K562 (cell line): Measurements from ENCODE around the gene HPS5. TPM values are rescaled to one million over a fixed set of nuclear protein-coding genes. Genes with fewer than 3 reads are reported as not detected.

Experiments used
- ATAC-seq: fragments of 200-7000 bp; cut with Tn5 transposase; 3 replicates; pipeline ENCODE4 v1.9.1; 2020; ENCODE audit warnings: moderate library complexity
- BruUV-seq: library from RNA; stranded (reverse); fragments of 400-500 nt; replicated peaks from 2 replicates; lab custom pipeline; 2021; lab: Mats Ljungman, UMichigan
- CTCF ChIA-PET: fragments of 300-600 bp; formaldehyde crosslinking; extraction: SDS; loops from one replicate; lab custom pipeline; 2021; ENCODE audit warnings: low intra/inter-chr PET ratio; lab: Yijun Ruan, JAX
- POLR2A ChIA-PET: fragments of 300-600, 350-650 bp; sonication (Branson Sonifier 250); formaldehyde crosslinking; extraction: SDS; loops from one replicate; lab custom pipeline; 2021; ENCODE audit warnings: antibody characterized with exemption, inconsistent platforms; lab: Yijun Ruan, JAX
- DNase-seq, 4 experiments: peaks; one replicate each; pipeline versions ENCODE4 v3.0.0 to v3.0.0-alpha.2; 2011 to 2018; ENCODE audit warnings: low spot score in 3 of 4, mixed read lengths in 3 of 4; ENCODE audit errors: extremely low read depth in 1 of 4
- FAIRE-seq: peaks from 2 replicates; lab custom pipeline; 2011; peaks lifted over from hg19 to GRCh38; lab: Jason Lieb, UNC
- H2AFZ ChIP-seq: 2 replicates; pipeline ENCODE4 v1.6.0; 2011; ENCODE audit warnings: low read depth, low read length, control low read depth, inconsistent platforms
- H3K27ac ChIP-seq: fragments of 200-600 bp; 3 replicates; pipeline ENCODE4 v1.8.0; 2011; ENCODE audit warnings: low read depth, mild to moderate bottlenecking, control low read depth, inconsistent platforms, low read length, moderate library complexity, mixed read lengths; ENCODE audit errors: extremely low read depth
- H3K27me3 ChIP-seq, 2 experiments: fragments of 300-600 bp in 1 of 2; 2 replicates in 1 of 2; 3 replicates in 1 of 2; pipeline versions ENCODE4 v1.6.0 to v1.8.0; 2011; ENCODE audit warnings: inconsistent platforms in 2 of 2, low read length in 2 of 2, mild to moderate bottlenecking in 1 of 2, mixed read lengths in 1 of 2, moderate library complexity in 1 of 2; ENCODE audit not compliant: control insufficient read depth in 2 of 2, insufficient read depth in 2 of 2
- H3K36me3 ChIP-seq: fragments of 300-600 bp; 3 replicates; pipeline ENCODE4 v1.8.0; 2011; ENCODE audit warnings: mild to moderate bottlenecking, low read length, inconsistent platforms; ENCODE audit not compliant: control insufficient read depth, insufficient read depth
- H3K4me1 ChIP-seq, 2 experiments: fragments of 200-600 bp in 1 of 2; replicated peaks in 1 of 2; 2 replicates in 1 of 2; 3 replicates in 1 of 2; pipeline versions ENCODE4 v1.5.1 to v1.8.0; 2011; ENCODE audit warnings: inconsistent platforms in 2 of 2, low read length in 2 of 2, mild to moderate bottlenecking in 1 of 2, mixed read lengths in 1 of 2, moderate library complexity in 1 of 2; ENCODE audit not compliant: control insufficient read depth in 2 of 2, insufficient read depth in 2 of 2
- H3K4me2 ChIP-seq: 2 replicates; pipeline ENCODE4 v1.6.1; 2011; ENCODE audit warnings: low read length, control low read depth, inconsistent platforms, mixed read lengths; ENCODE audit not compliant: insufficient read depth
- H3K4me3 ChIP-seq: fragments of 200-600 bp; sonication (generic), shearing (Covaris generic); 2 replicates; pipeline ENCODE4 v1.5.1; 2016; ENCODE audit warnings: control low read depth, inconsistent platforms
- H3K79me2 ChIP-seq: fragments of 200-600 bp; 3 replicates; pipeline ENCODE4 v1.8.0; 2011; ENCODE audit warnings: low read length, inconsistent platforms; ENCODE audit not compliant: control insufficient read depth, insufficient read depth
- H3K9ac ChIP-seq, 2 experiments: 2 replicates each; pipeline versions ENCODE4 v1.6.0 to v1.6.1; 2011; ENCODE audit warnings: low read depth in 2 of 2, low read length in 2 of 2, control low read depth in 1 of 2, inconsistent platforms in 1 of 2, mild to moderate bottlenecking in 1 of 2, mixed read lengths in 1 of 2; ENCODE audit not compliant: insufficient read depth in 1 of 2
- H3K9me1 ChIP-seq: one replicate; pipeline ENCODE4 v1.6.0; 2011; ENCODE audit warnings: inconsistent platforms, mild to moderate bottlenecking, low read length, moderate library complexity; ENCODE audit not compliant: control insufficient read depth, insufficient read depth
- H3K9me3 ChIP-seq: replicated peaks from 2 replicates; pipeline ENCODE4 v1.5.1; 2011; ENCODE audit warnings: low read depth, low read length, inconsistent platforms; ENCODE audit not compliant: control insufficient read depth, insufficient read depth
- H4K20me1 ChIP-seq: replicated peaks from 2 replicates; pipeline ENCODE4 v1.6.1; 2011; ENCODE audit warnings: low read length, inconsistent platforms, mixed read lengths; ENCODE audit not compliant: control insufficient read depth, insufficient read depth
- ARID1B ChIP-seq: fragments of 450-650 bp; IDR thresholded peaks from 2 replicates; pipeline ENCODE4 v1.6.1; 2016; ENCODE audit warnings: antibody characterized with exemption, mild to moderate bottlenecking, inconsistent platforms
- ATF1 ChIP-seq, 2 experiments: fragments of 450-650 bp in 1 of 2; IDR thresholded peaks; 2 replicates each; pipeline ENCODE4 v1.6.1; 2016; ENCODE audit warnings: missing compliant biosample characterization in 1 of 2, missing genetic modification characterization in 1 of 2
- CBX1 ChIP-seq: sonication (generic); IDR thresholded peaks from 2 replicates; pipeline ENCODE4 v1.6.1; 2016; ENCODE audit warnings: antibody characterized with exemption, low read depth, mild to moderate bottlenecking
- FUS ChIP-seq: fragments of 200-400 bp; formaldehyde crosslinking; optimal IDR thresholded peaks from 2 replicates; pipeline ENCODE3; 2017; ENCODE audit warnings: low read depth, low read length
- GATAD2A ChIP-seq: fragments of 450-650 bp; IDR thresholded peaks from 2 replicates; pipeline ENCODE4 v1.6.1; 2017
- KDM5B ChIP-seq: fragments of 200-600 bp; sonication (generic); IDR thresholded peaks from 2 replicates; pipeline ENCODE4 v1.6.1; 2012; ENCODE audit warnings: low read depth, mild to moderate bottlenecking, moderate library complexity, low read length, control low read depth, inconsistent platforms; ENCODE audit not compliant: insufficient replicate concordance
- NR3C1 ChIP-seq: sonication (generic); formaldehyde crosslinking; IDR thresholded peaks from 2 replicates; pipeline ENCODE4 v1.8.1; 2022; ENCODE audit warnings: missing genetic modification reagents
- POLR2AphosphoS5 ChIP-seq: IDR thresholded peaks from 2 replicates; pipeline ENCODE4 v1.6.1; 2011; ENCODE audit warnings: mild to moderate bottlenecking, low read depth, low read length, moderate library complexity; ENCODE audit not compliant: control insufficient read depth, insufficient read depth
- PPARD ChIP-seq: fragments of 250-450 bp; sonication (Bioruptor Pico); IDR thresholded peaks from 2 replicates; pipeline ENCODE4 v1.8.0; 2022; ENCODE audit warnings: inconsistent platforms, mild to moderate bottlenecking, moderate library complexity
- SETDB1 ChIP-seq: IDR thresholded peaks from one replicate; pipeline ENCODE4 v1.6.1; 2012; ENCODE audit warnings: low read length, control low read depth, inconsistent platforms
- ZBTB8A ChIP-seq: fragments of 450-650 bp; IDR thresholded peaks from 2 replicates; pipeline ENCODE4 v1.6.1; 2018; ENCODE audit warnings: mild to moderate bottlenecking, moderate library complexity; ENCODE audit not compliant: partially characterized antibody
- ZNF408 ChIP-seq: fragments of 250-450 bp; sonication (Bioruptor Pico); IDR thresholded peaks from 2 replicates; pipeline ENCODE4 v1.4.0; 2020; ENCODE audit warnings: low read depth, mild to moderate bottlenecking, moderate library complexity
- ZNF699 ChIP-seq: fragments of 250-450 bp; sonication (Bioruptor Pico); IDR thresholded peaks from 2 replicates; pipeline ENCODE4 v1.8.0; 2021; ENCODE audit warnings: mild to moderate bottlenecking, moderate library complexity; ENCODE audit not compliant: insufficient replicate concordance
- WGBS: fragments of 100-300 bp; shearing (Covaris generic); methylation state at CpG from one replicate; pipeline ENCODE4 v1.1.6; 2016; ENCODE audit warnings: low coverage, mixed read lengths; ENCODE audit not compliant: insufficient coverage; ENCODE audit errors: missing lambda C conversion rate; 5-methylcytosine and 5-hydroxymethylcytosine counted together
- in situ Hi-C: fragments of 300-500 bp; cut with MboI; formaldehyde crosslinking; loops from 4 replicates; pipeline ENCODE4 v1.15.0; 2018; ENCODE audit warnings: inconsistent platforms, mixed read lengths
- intact Hi-C: fragments of 100-400 bp; cut with micrococcal nuclease; formaldehyde crosslinking; loops from 2 replicates; pipeline ENCODE4 v1.14.2; 2022
- polyA plus RNA-seq, 8 experiments: library from polyadenylated mRNA; depleted of rRNA in 4 of 8; stranded (reverse) in 5 of 8; unstranded in 3 of 8; fragments of >200 nt; fragmentation: Nextera tagmentation in 2 of 8; fragmentation: Illumina TruSeq in 1 of 8; extraction: Ambion mirVana in 2 of 8; extraction: Trizol in 1 of 8; gene quantifications; 2 replicates each; pipeline versions ENCODE4 v1.2.1 to v1.2.3, GENCODE V29; 2011 to 2014; ENCODE audit warnings: inconsistent platforms in 1 of 8, missing spikeins in 1 of 8
- total RNA-seq, 7 experiments: library from RNA; depleted of rRNA in 6 of 7; stranded (reverse); fragments of >200 nt in 6 of 7; fragmentation: Illumina TruSeq in 2 of 7; extraction: Trizol in 2 of 7; gene quantifications; 2 replicates each; pipeline versions ENCODE4 v1.2.1 to v1.2.3, GENCODE V29; 2011 to 2021; ENCODE audit warnings: low replicate concordance in 1 of 7
- TF ChIP-seq, protein P1 (sequence below): fragments of 250-450 bp; sonication (Bioruptor Pico); IDR thresholded peaks from 2 replicates; pipeline ENCODE4 v1.5.0; 2020; ENCODE audit warnings: mild to moderate bottlenecking, borderline replicate concordance

HPS5 gene
- total and polyA plus RNA-seq, 9 of the 15 experiments (the other 6 are each of a cell fraction or from before 2014, with no cell fraction given): 12.2 to 28.1 (median 16.8) TPM

DNA sequence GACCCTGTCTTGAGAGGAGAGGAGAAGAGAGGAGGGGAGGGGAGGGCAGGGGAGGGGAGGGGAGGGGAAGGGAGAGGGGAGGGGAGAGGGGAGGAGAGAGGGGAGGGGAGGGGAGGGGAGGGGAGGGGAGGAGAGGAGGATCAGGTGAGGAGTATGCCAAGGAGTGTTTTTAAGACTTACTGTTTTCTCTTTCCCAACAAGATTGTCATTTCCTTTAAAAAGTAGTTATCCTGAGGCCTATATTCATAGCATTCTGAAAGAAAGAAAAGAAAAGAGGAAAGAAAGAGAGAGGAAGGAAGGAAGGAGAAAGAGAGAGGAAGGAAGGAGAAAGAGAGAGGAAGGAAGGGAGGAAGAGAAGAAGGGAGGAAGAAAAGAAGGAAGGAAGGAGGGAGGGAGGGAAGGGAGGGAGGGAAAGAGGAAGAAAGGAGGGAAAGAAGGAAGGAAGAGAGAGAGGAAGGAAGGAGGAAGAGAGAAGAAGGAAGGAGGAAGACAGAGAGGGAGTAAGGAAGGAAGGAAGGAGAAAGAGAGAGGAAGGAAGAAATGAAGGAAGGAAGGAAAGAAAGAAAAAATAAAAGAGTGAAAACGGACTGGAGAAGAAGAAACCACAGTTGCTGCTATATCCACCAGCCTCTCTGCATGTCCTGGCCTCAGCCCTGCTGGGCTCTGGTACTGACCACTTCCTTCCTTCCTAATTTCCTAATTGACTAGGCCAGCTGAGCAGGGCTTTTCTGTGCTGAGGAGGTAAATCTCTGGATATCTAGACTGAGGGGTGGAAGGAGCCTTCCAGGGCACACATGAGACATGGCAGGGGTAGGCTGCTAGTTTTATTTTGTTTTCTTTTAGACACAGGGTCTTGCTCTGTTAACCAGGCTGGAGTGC, 57.0 kb downstream of the HPS5 start (continued):
- TF ChIP-seq, protein P1, sequence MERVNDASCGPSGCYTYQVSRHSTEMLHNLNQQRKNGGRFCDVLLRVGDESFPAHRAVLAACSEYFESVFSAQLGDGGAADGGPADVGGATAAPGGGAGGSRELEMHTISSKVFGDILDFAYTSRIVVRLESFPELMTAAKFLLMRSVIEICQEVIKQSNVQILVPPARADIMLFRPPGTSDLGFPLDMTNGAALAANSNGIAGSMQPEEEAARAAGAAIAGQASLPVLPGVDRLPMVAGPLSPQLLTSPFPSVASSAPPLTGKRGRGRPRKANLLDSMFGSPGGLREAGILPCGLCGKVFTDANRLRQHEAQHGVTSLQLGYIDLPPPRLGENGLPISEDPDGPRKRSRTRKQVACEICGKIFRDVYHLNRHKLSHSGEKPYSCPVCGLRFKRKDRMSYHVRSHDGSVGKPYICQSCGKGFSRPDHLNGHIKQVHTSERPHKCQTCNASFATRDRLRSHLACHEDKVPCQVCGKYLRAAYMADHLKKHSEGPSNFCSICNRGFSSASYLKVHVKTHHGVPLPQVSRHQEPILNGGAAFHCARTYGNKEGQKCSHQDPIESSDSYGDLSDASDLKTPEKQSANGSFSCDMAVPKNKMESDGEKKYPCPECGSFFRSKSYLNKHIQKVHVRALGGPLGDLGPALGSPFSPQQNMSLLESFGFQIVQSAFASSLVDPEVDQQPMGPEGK: no peak
- TF ChIP-seq GATAD2A (no peak), KDM5B (no peak), FUS (no peak), PPARD (CRISPR knock-in tag) (no peak), ZBTB8A (no peak), ATF1 (CRISPR knock-in tag; IDR thresholded peaks at IDR 0.05) (no peak), ATF1 (tag; IDR thresholded peaks at IDR 0.05) (no peak)

DNA sequence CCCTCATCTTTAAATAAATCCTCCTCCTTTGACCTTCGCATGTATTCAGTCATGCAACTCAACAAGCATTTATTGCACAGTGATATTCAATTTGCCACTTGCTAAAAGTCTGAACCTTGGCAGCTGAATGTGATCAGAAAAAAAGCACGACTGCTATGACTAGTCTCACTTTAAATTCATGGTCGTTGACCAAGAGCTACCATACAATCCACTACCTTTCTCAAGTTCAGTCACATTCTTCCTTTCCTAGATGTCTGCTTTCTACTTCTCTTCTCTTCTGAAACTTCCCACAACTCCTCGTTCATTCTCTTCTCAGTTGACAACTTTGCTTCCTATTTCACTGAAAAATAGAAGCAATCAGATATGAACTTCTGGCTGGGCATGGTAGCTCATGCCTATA, 57.9 kb downstream of the HPS5 start:
- Histone ChIP-seq H4K20me1 (0 out of 2 replicates have a peak, but pooled peaks cover 2% of the 10 kb centered on the region), H3K27ac (no peak overlapping the region), H3K79me2 (no peaks in the 10 kb centered on the region)
- TF ChIP-seq ZNF408 (CRISPR knock-in tag) (no peak), CBX1 (no peak), POLR2AphosphoS5 (no peak), SETDB1 (no peak), ZNF699 (CRISPR knock-in tag) (no peak), NR3C1 (CRISPR knock-in tag) (no peak), ARID1B (no peak)
- TF ChIP-seq, all 486 proteins: peak for 0
- BruUV-seq: no TSS peak
- intact Hi-C loops: no loop called here
- ATAC-seq (no peak), FAIRE-seq (no peak), DNase-seq (no peak)
- in situ Hi-C loops: no loop called here
- H3K4me2 ChIP-seq: no peak overlapping the region
- no peaks in the 10 kb centered on the region for H3K9me1 ChIP-seq
- WGBS: 0% methylated on average over 4 of the region's 4 CpGs
- no peaks in the 10 kb centered on the region for H3K4me1 ChIP-seq
- H3K27me3 ChIP-seq: peaks cover 24 to 41% of the 10 kb centered on the region in 2 experiments; a peak in 4 of 5 replicates
- H2AFZ ChIP-seq: no peak overlapping the region
- ChIA-PET POLR2A (interaction anchor here (0.6 to 1.3 kb wide), 3 partner anchors 14 to 186 kb away, joined by 3 read pairs; no protein-coding TSS in a partner anchor), CTCF (no interaction called here)
- no peaks in the 10 kb centered on the region for H3K9me3 ChIP-seq
- no peaks in the 10 kb centered on the region for H3K36me3 ChIP-seq
- H3K4me3 ChIP-seq: no peak overlapping the region
- H3K9ac ChIP-seq: no peak overlapping the region
